Activated B cell treated with CpG ODN at 0.5 μM for 24 hours (primary cell): Measurements from ENCODE around the gene HOXC11. TPM values are rescaled to one million over a fixed set of nuclear protein-coding genes. Genes with fewer than 3 reads are reported as not detected.

Experiments
- ATAC-seq: fragments of 200-7000 bp; cut with Tn5 transposase; one replicate; pipeline ENCODE4 v1.10.0; 2021; ENCODE audit warnings: low read depth, mild to moderate bottlenecking, moderate library complexity
- CTCF ChIA-PET: fragments of 350-600 bp; sonication (Branson Sonifier 250); formaldehyde crosslinking; loops from one replicate; lab custom pipeline; 2021; ENCODE audit warnings: antibody characterized with exemption; lab: Charles Lee
- POLR2A ChIA-PET: fragments of 350-600 bp; sonication (Branson Sonifier 250); formaldehyde crosslinking; loops from one replicate; lab custom pipeline; 2021; ENCODE audit warnings: antibody characterized with exemption; lab: Charles Lee
- DNase-seq: peaks from one replicate; pipeline ENCODE4 v3.0.0; 2022
- H3K27ac Mint-ChIP-seq: one replicate; pipeline ENCODE4 v1.8.0; 2020; ENCODE audit warnings: mixed read lengths
- H3K27me3 Mint-ChIP-seq: one replicate; pipeline ENCODE4 v1.8.0; 2021; ENCODE audit warnings: mixed read lengths
- H3K36me3 Mint-ChIP-seq: one replicate; pipeline ENCODE4 v1.8.0; 2021; ENCODE audit warnings: low read depth, mixed read lengths
- H3K4me1 Mint-ChIP-seq: one replicate; pipeline ENCODE4 v1.8.0; 2021; ENCODE audit warnings: mixed read lengths
- H3K4me3 Mint-ChIP-seq: one replicate; pipeline ENCODE4 v1.8.0; 2020; ENCODE audit warnings: mild to moderate bottlenecking, mixed read lengths
- H3K9me3 Mint-ChIP-seq: one replicate; pipeline ENCODE4 v1.8.0; 2020; ENCODE audit warnings: mixed read lengths
- CTCF ChIP-seq: fragments of 200-600 bp; IDR thresholded peaks from one replicate; pipeline ENCODE4 v1.8.0; 2022; ENCODE audit warnings: antibody characterized with exemption, mild to moderate bottlenecking
- intact Hi-C: fragments of 100-400 bp; cut with micrococcal nuclease; formaldehyde crosslinking; loops from one replicate; pipeline ENCODE4 v1.15.1; 2024
- total RNA-seq: library from RNA; stranded (reverse); gene quantifications from 2 replicates; pipeline ENCODE4 v1.2.3, GENCODE V29; 2022

The HOXC11 gene
- total RNA-seq, 1 donor from 2014 or later = not detected

GRCh38 chr12:54016051-54016450 lies 43.1 kb downstream of the HOXC11 start:
- CTCF ChIA-PET = interaction anchor here (2.1 to 2.5 kb wide), 2 partner anchors 176 to 185 kb away, joined by 6 to 8 read pairs; no protein-coding TSS in a partner anchor
- Mint-ChIP-seq H3K27ac (no peak overlapping the region), H3K27me3 (peaks cover 61% of the 10 kb centered on the region), H3K4me3 (no peak overlapping the region), H3K4me1 (peaks cover 31% of the 10 kb centered on the region), H3K9me3 (no peaks in the 10 kb centered on the region), H3K36me3 (no peaks in the 10 kb centered on the region)
- TF ChIP-seq CTCF = no peak
- DNase-seq (no peak), ATAC-seq (no peak)
- intact Hi-C loops = no loop called here
- POLR2A ChIA-PET = interaction anchor here (1.3 kb wide), 1 partner anchor 191 kb away, joined by 3 read pairs; no protein-coding TSS in a partner anchor

DNA sequence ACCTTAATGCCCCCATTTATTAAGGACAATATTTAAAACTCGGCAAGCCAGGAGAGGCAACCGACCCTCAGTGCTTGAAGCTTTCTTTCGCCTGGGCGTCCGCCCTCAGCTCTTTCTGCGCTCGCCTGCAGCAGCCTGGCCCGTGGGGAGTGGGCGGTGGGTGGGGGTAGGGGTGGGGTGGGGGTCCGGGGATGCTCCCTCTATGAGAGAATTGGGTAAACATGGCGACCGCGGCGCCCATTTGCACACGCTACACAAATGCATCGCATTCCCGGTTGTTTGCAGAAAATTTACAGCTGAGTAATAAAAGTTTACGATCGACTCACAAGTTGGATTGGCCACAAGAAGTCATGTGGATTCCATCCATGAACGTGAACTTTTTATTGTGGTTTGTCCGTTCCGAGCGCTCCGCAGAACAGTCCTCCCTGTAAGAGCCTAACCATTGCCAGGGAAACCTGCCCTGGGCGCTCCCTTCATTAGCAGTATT lies 43.6 kb downstream of the HOXC11 start:
- H3K4me1 Mint-ChIP-seq = peaks cover 27% of the 10 kb centered on the region
- no peak for DNase-seq
- ATAC-seq = no peak
- intact Hi-C loops = no loop called here
- H3K27ac Mint-ChIP-seq = no peak overlapping the region
- H3K9me3 Mint-ChIP-seq = no peaks in the 10 kb centered on the region
- H3K36me3 Mint-ChIP-seq = no peaks in the 10 kb centered on the region
- CTCF ChIA-PET = interaction anchor here (1.4 to 2.5 kb wide), 5 partner anchors 16 to 273 kb away, joined by 3 to 12 read pairs (median 6); partner anchors contain the start of gene HOXC5
- no peak for TF ChIP-seq CTCF
- POLR2A ChIA-PET = interaction anchor here (1.3 kb wide), 1 partner anchor 191 kb away, joined by 3 read pairs; no protein-coding TSS in a partner anchor
- H3K4me3 Mint-ChIP-seq = no peak overlapping the region
- H3K27me3 Mint-ChIP-seq = peaks cover 61% of the 10 kb centered on the region

DNA sequence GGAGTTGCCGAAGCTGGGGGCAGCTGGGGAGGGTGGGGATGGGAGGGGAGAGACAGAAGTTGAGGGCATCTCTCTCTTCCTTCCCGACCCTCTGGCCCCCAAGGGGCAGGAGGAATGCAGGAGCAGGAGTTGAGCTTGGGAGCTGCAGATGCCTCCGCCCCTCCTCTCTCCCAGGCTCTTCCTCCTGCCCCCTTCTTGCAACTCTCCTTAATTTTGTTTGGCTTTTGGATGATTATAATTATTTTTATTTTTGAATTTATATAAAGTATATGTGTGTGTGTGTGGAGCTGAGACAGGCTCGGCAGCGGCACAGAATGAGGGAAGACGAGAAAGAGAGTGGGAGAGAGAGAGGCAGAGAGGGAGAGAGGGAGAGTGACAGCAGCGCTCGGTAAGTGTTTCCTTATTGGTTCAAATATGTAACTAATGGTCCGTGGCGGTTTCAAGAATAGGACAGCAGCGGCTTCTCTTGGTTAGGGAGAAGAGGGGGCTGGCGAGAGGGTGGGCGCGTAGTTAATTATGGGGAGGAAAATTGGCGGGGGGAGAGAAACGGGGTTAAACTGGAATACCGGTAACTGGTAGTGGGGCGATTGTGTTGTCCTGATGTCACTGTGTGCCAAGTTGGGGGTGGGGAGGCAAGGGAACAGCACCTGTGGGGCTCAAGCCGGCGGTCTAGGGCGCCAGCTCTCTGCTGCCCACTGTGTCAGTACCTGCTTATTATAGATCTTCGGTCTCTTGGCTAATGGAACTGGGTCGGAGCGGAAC lies 44.3 kb downstream of the HOXC11 start:
- POLR2A ChIA-PET = interaction anchor here (0.7 to 1.3 kb wide), 10 partner anchors 8 to 1011 kb away, joined by 3 to 12 read pairs (median 4); partner anchors contain the start of genes EIF4B, HOXC4, HOXC6 and HOXC8
- Mint-ChIP-seq H3K9me3 (no peaks in the 10 kb centered on the region), H3K27ac (peak overlapping the region; percentile 72), H3K27me3 (peaks cover 66% of the 10 kb centered on the region), H3K4me3 (peak overlapping the region; percentile 84), H3K4me1 (peaks cover 29% of the 10 kb centered on the region), H3K36me3 (no peaks in the 10 kb centered on the region)
- ATAC-seq (peak; percentile 46), DNase-seq (no peak)
- TF ChIP-seq CTCF = no peak
- intact Hi-C loops = loop anchor here (1.0 kb wide), 1 partner anchor 11 kb away; no protein-coding TSS in a partner anchor
- CTCF ChIA-PET = interaction anchor here (1.1 to 2.5 kb wide), 7 partner anchors 11 to 274 kb away, joined by 3 to 12 read pairs (median 6); partner anchors contain the start of gene HOXC5

- H3K36me3 Mint-ChIP-seq = no peaks in the 10 kb centered on the region
- ChIA-PET CTCF (interaction anchor here (1.1 to 2.5 kb wide), 7 partner anchors 12 to 275 kb away, joined by 3 to 12 read pairs (median 6); partner anchors contain the start of gene HOXC5), POLR2A (interaction anchor here (0.6 to 1.2 kb wide), 10 partner anchors 9 to 1012 kb away, joined by 3 to 12 read pairs (median 4); partner anchors contain the start of genes EIF4B, HOXC4, HOXC6 and HOXC8)
- H3K9me3 Mint-ChIP-seq = no peaks in the 10 kb centered on the region
- peaks cover 64% of the 10 kb centered on the region for H3K27me3 Mint-ChIP-seq
- intact Hi-C loops = loop anchor here (1.0 kb wide), 1 partner anchor 12 kb away; no protein-coding TSS in a partner anchor
- no peak for TF ChIP-seq CTCF
- peak; percentile 88 for ATAC-seq
- H3K27ac Mint-ChIP-seq = peak overlapping the region; percentile 72
- peak overlapping the region; percentile 84 for H3K4me3 Mint-ChIP-seq
- peak; percentile 67 for DNase-seq
- H3K4me1 Mint-ChIP-seq = peaks cover 29% of the 10 kb centered on the region
Observed at GRCh38 chr12:54017878-54018467, 45.0 kb downstream of the HOXC11 start.
